ENCODE results near the gene GUCD1.

DNA sequence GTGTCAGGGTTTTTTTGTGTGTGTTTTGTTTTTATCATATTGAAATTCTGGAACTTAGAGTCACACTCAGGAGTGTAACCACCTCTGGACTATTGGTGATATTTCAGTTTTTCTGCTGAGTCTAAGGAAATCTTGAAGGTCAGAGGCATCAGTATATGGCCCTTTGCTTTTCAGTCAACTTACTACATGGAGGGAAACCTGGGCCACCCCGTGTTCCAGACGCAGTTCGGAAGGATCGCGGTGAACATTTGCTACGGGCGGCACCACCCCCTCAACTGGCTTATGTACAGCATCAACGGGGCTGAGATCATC, 40.0 kb downstream of the GUCD1 start:
- TF ChIP-seq, protein P1, sequence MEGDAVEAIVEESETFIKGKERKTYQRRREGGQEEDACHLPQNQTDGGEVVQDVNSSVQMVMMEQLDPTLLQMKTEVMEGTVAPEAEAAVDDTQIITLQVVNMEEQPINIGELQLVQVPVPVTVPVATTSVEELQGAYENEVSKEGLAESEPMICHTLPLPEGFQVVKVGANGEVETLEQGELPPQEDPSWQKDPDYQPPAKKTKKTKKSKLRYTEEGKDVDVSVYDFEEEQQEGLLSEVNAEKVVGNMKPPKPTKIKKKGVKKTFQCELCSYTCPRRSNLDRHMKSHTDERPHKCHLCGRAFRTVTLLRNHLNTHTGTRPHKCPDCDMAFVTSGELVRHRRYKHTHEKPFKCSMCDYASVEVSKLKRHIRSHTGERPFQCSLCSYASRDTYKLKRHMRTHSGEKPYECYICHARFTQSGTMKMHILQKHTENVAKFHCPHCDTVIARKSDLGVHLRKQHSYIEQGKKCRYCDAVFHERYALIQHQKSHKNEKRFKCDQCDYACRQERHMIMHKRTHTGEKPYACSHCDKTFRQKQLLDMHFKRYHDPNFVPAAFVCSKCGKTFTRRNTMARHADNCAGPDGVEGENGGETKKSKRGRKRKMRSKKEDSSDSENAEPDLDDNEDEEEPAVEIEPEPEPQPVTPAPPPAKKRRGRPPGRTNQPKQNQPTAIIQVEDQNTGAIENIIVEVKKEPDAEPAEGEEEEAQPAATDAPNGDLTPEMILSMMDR (IDR thresholded peaks at IDR 0.05 in 2 of 3, conservative IDR thresholded peaks at IDR 0.05 in 1 of 3; ENCODE audit: borderline replicate concordance in 1 of 3, insufficient read depth in 1 of 3, low read depth in 2 of 3, low read length in 2 of 3) = no peak
- TF ChIP-seq, protein P2, sequence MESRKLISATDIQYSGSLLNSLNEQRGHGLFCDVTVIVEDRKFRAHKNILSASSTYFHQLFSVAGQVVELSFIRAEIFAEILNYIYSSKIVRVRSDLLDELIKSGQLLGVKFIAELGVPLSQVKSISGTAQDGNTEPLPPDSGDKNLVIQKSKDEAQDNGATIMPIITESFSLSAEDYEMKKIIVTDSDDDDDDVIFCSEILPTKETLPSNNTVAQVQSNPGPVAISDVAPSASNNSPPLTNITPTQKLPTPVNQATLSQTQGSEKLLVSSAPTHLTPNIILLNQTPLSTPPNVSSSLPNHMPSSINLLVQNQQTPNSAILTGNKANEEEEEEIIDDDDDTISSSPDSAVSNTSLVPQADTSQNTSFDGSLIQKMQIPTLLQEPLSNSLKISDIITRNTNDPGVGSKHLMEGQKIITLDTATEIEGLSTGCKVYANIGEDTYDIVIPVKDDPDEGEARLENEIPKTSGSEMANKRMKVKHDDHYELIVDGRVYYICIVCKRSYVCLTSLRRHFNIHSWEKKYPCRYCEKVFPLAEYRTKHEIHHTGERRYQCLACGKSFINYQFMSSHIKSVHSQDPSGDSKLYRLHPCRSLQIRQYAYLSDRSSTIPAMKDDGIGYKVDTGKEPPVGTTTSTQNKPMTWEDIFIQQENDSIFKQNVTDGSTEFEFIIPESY (IDR thresholded peaks at IDR 0.05; ENCODE audit: extremely low read depth, insufficient replicate concordance, low read length) = no peak
- TF ChIP-seq, protein P3, sequence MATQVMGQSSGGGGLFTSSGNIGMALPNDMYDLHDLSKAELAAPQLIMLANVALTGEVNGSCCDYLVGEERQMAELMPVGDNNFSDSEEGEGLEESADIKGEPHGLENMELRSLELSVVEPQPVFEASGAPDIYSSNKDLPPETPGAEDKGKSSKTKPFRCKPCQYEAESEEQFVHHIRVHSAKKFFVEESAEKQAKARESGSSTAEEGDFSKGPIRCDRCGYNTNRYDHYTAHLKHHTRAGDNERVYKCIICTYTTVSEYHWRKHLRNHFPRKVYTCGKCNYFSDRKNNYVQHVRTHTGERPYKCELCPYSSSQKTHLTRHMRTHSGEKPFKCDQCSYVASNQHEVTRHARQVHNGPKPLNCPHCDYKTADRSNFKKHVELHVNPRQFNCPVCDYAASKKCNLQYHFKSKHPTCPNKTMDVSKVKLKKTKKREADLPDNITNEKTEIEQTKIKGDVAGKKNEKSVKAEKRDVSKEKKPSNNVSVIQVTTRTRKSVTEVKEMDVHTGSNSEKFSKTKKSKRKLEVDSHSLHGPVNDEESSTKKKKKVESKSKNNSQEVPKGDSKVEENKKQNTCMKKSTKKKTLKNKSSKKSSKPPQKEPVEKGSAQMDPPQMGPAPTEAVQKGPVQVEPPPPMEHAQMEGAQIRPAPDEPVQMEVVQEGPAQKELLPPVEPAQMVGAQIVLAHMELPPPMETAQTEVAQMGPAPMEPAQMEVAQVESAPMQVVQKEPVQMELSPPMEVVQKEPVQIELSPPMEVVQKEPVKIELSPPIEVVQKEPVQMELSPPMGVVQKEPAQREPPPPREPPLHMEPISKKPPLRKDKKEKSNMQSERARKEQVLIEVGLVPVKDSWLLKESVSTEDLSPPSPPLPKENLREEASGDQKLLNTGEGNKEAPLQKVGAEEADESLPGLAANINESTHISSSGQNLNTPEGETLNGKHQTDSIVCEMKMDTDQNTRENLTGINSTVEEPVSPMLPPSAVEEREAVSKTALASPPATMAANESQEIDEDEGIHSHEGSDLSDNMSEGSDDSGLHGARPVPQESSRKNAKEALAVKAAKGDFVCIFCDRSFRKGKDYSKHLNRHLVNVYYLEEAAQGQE (IDR thresholded peaks at IDR 0.05; ENCODE audit: low read depth) = no peak
- TF ChIP-seq, protein P4, sequence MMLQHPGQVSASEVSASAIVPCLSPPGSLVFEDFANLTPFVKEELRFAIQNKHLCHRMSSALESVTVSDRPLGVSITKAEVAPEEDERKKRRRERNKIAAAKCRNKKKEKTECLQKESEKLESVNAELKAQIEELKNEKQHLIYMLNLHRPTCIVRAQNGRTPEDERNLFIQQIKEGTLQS (IDR thresholded peaks at IDR 0.05) = no peak
- TF ChIP-seq ZFX (IDR thresholded peaks at IDR 0.05) (no peak), CEBPB (IDR thresholded peaks at IDR 0.05; ENCODE audit: low read depth) (no peak), POLR2AphosphoS5 (IDR thresholded peaks at IDR 0.05; ENCODE audit: low read depth, low read length) (no peak), JUND (IDR thresholded peaks at IDR 0.05) (no peak), RAD21 (IDR thresholded peaks at IDR 0.05; ENCODE audit: low read depth) (no peak)
